Transverse colon (tissue), 4 donors: Measurements from ENCODE around the gene GAS2L2. TPM values are rescaled to one million over a fixed set of nuclear protein-coding genes. Genes with fewer than 3 reads are reported as not detected.

Experiments
- DNase-seq: peaks from one replicate; pipeline ENCODE4 v3.0.0-alpha.2; 2019
- H3K27ac ChIP-seq, 4 donors: fragments of 200-600 bp; sonication (generic); 2 replicates each; pipeline ENCODE4 v1.5.1; 2016 to 2018; ENCODE audit warnings: inconsistent platforms in 4 of 4
- H3K27me3 ChIP-seq: fragments of 200-600 bp; sonication (generic); 2 replicates; pipeline ENCODE4 v1.5.1; 2017; ENCODE audit warnings: inconsistent platforms
- H3K36me3 ChIP-seq, 4 donors: fragments of 200-600 bp; sonication (generic); 2 replicates each; pipeline ENCODE4 v1.5.1; 2017 to 2019; ENCODE audit warnings: inconsistent platforms in 4 of 4
- H3K4me1 ChIP-seq, 4 donors: fragments of 200-600 bp; sonication (generic); 2 replicates each; pipeline ENCODE4 v1.5.1; 2017 to 2020; ENCODE audit warnings: inconsistent platforms in 4 of 4
- H3K4me3 ChIP-seq, 4 donors: fragments of 200-600 bp; sonication (generic); 1 replicate in 1 of 4; 2 replicates in 3 of 4; pipeline versions ENCODE4 v1.5.1 to v1.6.1; 2017 to 2019; ENCODE audit warnings: inconsistent platforms in 4 of 4
- H3K9me3 ChIP-seq, 2 donors: fragments of 200-600 bp; sonication (generic); 2 replicates each; pipeline ENCODE4 v1.5.1; 2017 to 2019; ENCODE audit warnings: inconsistent platforms in 2 of 2
- EP300 ChIP-seq: sonication (generic); formaldehyde crosslinking; IDR thresholded peaks from one replicate; pipeline ENCODE4 v1.6.1; 2017; ENCODE audit warnings: antibody characterized with exemption, low read depth
- POLR2A ChIP-seq: fragments of 450-650 bp; IDR thresholded peaks from one replicate; pipeline ENCODE4 v1.6.1; 2016; ENCODE audit warnings: antibody characterized with exemption, mild to moderate bottlenecking, moderate library complexity
- POLR2AphosphoS5 ChIP-seq, 3 donors: sonication (generic); formaldehyde crosslinking; IDR thresholded peaks; one replicate each; pipeline ENCODE4 v1.6.1; 2016; ENCODE audit warnings: antibody characterized with exemption in 3 of 3
- WGBS, 2 donors: methylation state at CpG; one replicate each; pipeline ENCODE4 v1.1.5; 2018; ENCODE audit warnings: low coverage in 1 of 2; 5-methylcytosine and 5-hydroxymethylcytosine counted together
- in situ Hi-C, 4 donors: fragments of 200-750 bp; cut with MboI; loops; one replicate each; pipeline versions ENCODE4 v1.15.0 to v1.15.1; 2017; ENCODE audit warnings: low sequenced_read_pairs in 3 of 4, low pct_ligation_motif_present in 1 of 4, low pct_unique_long_range_greater_than_20kb in 1 of 4
- intact Hi-C: fragments of 100-400 bp; cut with DNase I; formaldehyde crosslinking; loops from one replicate; pipeline ENCODE4 v1.15.1; 2023; ENCODE audit warnings: low total_unique reads
- total RNA-seq, 4 donors: library from RNA; depleted of rRNA; stranded (reverse); fragments of >200 nt; gene quantifications; one replicate each; pipeline ENCODE4 v1.1.0, GENCODE V29; 2016
- TF ChIP-seq, protein P1 (sequence below), 5 experiments: fragments of 200-600 bp in 3 of 5; fragments of 450-650 bp in 2 of 5; sonication (generic) in 3 of 5; IDR thresholded peaks; 1 replicate in 2 of 5; 2 replicates in 3 of 5; pipeline ENCODE4 v1.5.1; 2016 to 2017; ENCODE audit warnings: antibody characterized with exemption in 5 of 5, inconsistent platforms in 3 of 5, mild to moderate bottlenecking in 2 of 5, moderate library complexity in 1 of 5

GAS2L2 gene
- total RNA-seq, 4 donors from 2014 or later = not detected

DNA sequence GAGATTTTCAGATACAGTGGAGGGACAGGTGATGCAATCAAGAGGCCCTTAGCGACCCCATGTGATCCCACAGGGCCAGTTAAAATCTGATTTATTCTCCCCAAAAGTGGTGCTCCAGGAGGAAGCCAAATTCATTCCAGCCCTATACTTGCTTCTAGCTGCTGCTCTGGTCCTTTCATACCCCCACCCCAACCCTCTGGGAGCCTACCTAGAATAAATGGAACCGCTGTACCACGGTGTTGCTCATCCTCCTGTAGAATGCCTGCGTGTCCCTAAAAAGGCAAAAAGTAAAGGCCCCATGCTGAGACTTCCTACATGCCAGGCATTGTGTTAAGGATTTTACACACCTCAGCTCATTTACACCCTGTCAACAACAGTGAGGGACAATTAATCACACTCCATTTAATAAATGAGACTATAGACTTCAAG lies 23.6 kb downstream of the GAS2L2 start:
- H3K4me3 ChIP-seq = no peak overlapping the region
- H3K36me3 ChIP-seq = peaks cover 0 to 13% (median 4%) of the 10 kb centered on the region in 4 donors
- intact Hi-C loops = no loop called here
- H3K27me3 ChIP-seq = peaks cover 13% of the 10 kb centered on the region
- H3K9me3 ChIP-seq = no peaks in the 10 kb centered on the region
- in situ Hi-C loops = loop anchor here (25.0 kb wide), 3 partner anchors 117 to 592 kb away; partner anchors contain the start of genes NLE1 (in 1 of the 4) and UNC45B (in 1 of the 4)
- H3K4me1 ChIP-seq = peaks cover 6 to 28% (median 16%) of the 10 kb centered on the region in 4 donors
- no peak for TF ChIP-seq POLR2AphosphoS5 (IDR thresholded peaks at IDR 0.05)
- no peak for TF ChIP-seq EP300
- no peak for TF ChIP-seq POLR2A
- TF ChIP-seq, protein P1, sequence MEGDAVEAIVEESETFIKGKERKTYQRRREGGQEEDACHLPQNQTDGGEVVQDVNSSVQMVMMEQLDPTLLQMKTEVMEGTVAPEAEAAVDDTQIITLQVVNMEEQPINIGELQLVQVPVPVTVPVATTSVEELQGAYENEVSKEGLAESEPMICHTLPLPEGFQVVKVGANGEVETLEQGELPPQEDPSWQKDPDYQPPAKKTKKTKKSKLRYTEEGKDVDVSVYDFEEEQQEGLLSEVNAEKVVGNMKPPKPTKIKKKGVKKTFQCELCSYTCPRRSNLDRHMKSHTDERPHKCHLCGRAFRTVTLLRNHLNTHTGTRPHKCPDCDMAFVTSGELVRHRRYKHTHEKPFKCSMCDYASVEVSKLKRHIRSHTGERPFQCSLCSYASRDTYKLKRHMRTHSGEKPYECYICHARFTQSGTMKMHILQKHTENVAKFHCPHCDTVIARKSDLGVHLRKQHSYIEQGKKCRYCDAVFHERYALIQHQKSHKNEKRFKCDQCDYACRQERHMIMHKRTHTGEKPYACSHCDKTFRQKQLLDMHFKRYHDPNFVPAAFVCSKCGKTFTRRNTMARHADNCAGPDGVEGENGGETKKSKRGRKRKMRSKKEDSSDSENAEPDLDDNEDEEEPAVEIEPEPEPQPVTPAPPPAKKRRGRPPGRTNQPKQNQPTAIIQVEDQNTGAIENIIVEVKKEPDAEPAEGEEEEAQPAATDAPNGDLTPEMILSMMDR (IDR thresholded peaks at IDR 0.05) = no peak
- no peak overlapping the region for H3K27ac ChIP-seq
- no peak for DNase-seq
- 43 to 82% methylated on average over 1 to 4 of the region's 4 CpGs for WGBS, 2 donors

DNA sequence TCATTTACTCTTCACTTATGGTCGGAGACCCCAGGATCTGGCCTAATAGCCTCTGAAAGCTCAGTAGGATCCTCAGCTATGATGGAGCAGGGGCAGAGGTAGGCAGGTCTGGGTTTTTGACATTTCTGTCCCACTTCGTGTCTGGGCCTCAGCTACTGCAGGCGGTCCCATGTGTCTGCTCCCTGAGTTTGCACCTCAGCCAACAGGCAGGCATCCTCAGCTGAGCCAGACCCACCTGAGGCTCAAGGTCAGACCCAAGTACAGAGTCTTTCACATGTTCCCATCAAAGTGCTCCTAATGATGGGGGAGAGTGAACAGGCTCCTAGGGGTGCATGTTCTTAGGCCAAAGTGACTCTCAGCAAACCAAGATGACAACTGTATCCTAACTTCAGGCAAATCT lies 24.5 kb downstream of the GAS2L2 start:
- in situ Hi-C loops = loop anchor here (25.0 kb wide), 3 partner anchors 116 to 591 kb away; partner anchors contain the start of genes NLE1 (in 1 of the 4) and UNC45B (in 1 of the 4)
- TF ChIP-seq POLR2A (no peak), EP300 (no peak), POLR2AphosphoS5 (IDR thresholded peaks at IDR 0.05) (no peak)
- TF ChIP-seq, protein P1 (IDR thresholded peaks at IDR 0.05) = no peak
- Histone ChIP-seq H3K36me3 (peaks cover 0 to 21% (median 10%) of the 10 kb centered on the region in 4 donors), H3K27ac (no peak overlapping the region), H3K27me3 (peaks cover 13% of the 10 kb centered on the region), H3K9me3 (no peaks in the 10 kb centered on the region), H3K4me3 (no peak overlapping the region), H3K4me1 (peaks cover 6 to 28% (median 16%) of the 10 kb centered on the region in 4 donors)
- 97% methylated on average over 3 of the region's 3 CpGs; no CpG with 5 or more reads in 1 of the 2 donors for WGBS, 2 donors
- DNase-seq = no peak
- intact Hi-C loops = no loop called here

DNA sequence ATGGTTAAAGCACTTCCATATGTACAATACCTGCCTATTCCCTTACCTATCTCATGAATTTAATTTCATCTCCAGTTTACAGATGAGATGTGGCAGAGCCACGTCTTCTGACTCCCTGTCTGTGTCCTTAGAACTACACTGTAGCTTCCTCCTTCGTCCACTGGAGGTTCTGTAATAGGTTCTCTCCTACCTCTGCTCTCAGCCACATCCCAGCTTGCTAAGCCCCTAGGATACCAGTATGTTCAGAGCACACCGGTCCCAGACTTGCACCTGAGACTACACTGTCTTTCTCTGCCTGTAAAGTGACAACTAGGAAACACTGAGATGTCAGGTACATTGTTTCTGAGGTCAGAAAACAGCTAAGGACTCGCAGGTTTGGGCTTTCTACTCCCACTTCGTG lies 25.4 kb downstream of the GAS2L2 start:
- peaks cover 13% of the 10 kb centered on the region for H3K27me3 ChIP-seq
- peaks cover 0 to 26% (median 13%) of the 10 kb centered on the region in 4 donors for H3K36me3 ChIP-seq
- peaks cover 6 to 28% (median 16%) of the 10 kb centered on the region in 4 donors for H3K4me1 ChIP-seq
- intact Hi-C loops (no loop called here), in situ Hi-C loops (loop anchor here (25.0 kb wide), 3 partner anchors 115 to 590 kb away; partner anchors contain the start of genes NLE1 (in 1 of the 4) and UNC45B (in 1 of the 4))
- H3K9me3 ChIP-seq = no peaks in the 10 kb centered on the region
- TF ChIP-seq, protein P1 (IDR thresholded peaks at IDR 0.05) = no peak
- no peak for TF ChIP-seq EP300
- no peak for TF ChIP-seq POLR2AphosphoS5 (IDR thresholded peaks at IDR 0.05)
- no peak for TF ChIP-seq POLR2A
- H3K4me3 ChIP-seq = no peak overlapping the region
- DNase-seq = no peak
- WGBS, 2 donors = 78 to 83% methylated on average over 3 to 5 of the region's 5 CpGs
- H3K27ac ChIP-seq = no peak overlapping the region

DNA sequence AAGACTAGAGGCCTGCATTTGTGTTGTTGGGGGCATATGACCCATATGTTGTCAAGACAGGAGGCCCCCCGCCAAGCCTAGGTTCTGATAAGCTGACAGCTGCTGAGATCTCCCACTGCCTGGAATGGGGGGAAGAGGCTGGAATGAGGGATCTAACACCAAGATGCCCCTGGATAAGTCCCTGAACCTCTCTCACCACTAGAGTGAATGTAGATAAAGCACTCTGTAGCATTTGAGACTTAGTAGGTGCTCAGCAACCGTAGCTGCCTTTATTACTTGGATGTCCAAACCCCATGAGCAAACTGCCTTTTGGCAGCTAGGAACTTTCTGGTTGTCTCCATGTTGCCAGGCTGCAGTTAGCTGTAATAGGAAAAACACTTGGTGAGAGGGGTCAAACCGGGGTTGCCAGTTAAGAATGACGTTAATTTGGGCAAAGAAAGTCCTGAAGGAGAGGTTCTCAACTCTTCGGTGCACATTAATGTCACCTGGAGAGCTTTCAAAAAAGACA lies 26.0 kb downstream of the GAS2L2 start:
- H3K9me3 ChIP-seq = no peaks in the 10 kb centered on the region
- TF ChIP-seq EP300 (no peak), POLR2AphosphoS5 (IDR thresholded peaks at IDR 0.05) (no peak), POLR2A (no peak)
- TF ChIP-seq, protein P1 (IDR thresholded peaks at IDR 0.05) = no peak
- 41 to 58% methylated on average over 3 to 5 of the region's 5 CpGs for WGBS, 2 donors
- H3K4me1 ChIP-seq = peaks cover 6 to 23% (median 15%) of the 10 kb centered on the region in 4 donors
- peaks cover 0 to 27% (median 13%) of the 10 kb centered on the region in 4 donors for H3K36me3 ChIP-seq
- no peak overlapping the region for H3K4me3 ChIP-seq
- intact Hi-C loops (no loop called here), in situ Hi-C loops (loop anchor here (25.0 kb wide), 3 partner anchors 115 to 590 kb away; partner anchors contain the start of genes NLE1 (in 1 of the 4) and UNC45B (in 1 of the 4))
- DNase-seq = no peak
- H3K27ac ChIP-seq = no peak overlapping the region
- H3K27me3 ChIP-seq = peaks cover 8% of the 10 kb centered on the region
